ENCODE measurements around the gene BTBD9.

Gene BTBD9

GRCh38 chr6:38341496-38341895 is 298.2 kb downstream of the BTBD9 start:
- DNase-seq (ENCODE audit: low read depth): no peak

- no peak for DNase-seq (ENCODE audit: low read depth)
Measured at GRCh38 chr6:38339914-38340313, 299.8 kb downstream of the BTBD9 start.

GRCh38 chr6:38337819-38338465 is 301.8 kb downstream of the BTBD9 start:
- no peak for DNase-seq (ENCODE audit: low read depth)

- DNase-seq (ENCODE audit: low read depth): no peak
Measured at GRCh38 chr6:38336922-38337321, 302.8 kb downstream of the BTBD9 start.

GRCh38 chr6:38326837-38327236 is 312.9 kb downstream of the BTBD9 start:
- DNase-seq (ENCODE audit: low read depth): no peak

GRCh38 chr6:38323216-38323615 is 316.5 kb downstream of the BTBD9 start:
- no peak for DNase-seq (ENCODE audit: low read depth)

GRCh38 chr6:38322138-38322537 is 317.6 kb downstream of the BTBD9 start:
- no peak for DNase-seq (ENCODE audit: low read depth)

GRCh38 chr6:38320843-38321242 is 318.9 kb downstream of the BTBD9 start:
- no peak for DNase-seq (ENCODE audit: low read depth)

GRCh38 chr6:38320358-38320757 is 319.4 kb downstream of the BTBD9 start:
- DNase-seq (ENCODE audit: low read depth): no peak

- DNase-seq (ENCODE audit: low read depth): no peak
Measured at GRCh38 chr6:38319256-38320212, 320.2 kb downstream of the BTBD9 start.

- no peak for DNase-seq (ENCODE audit: low read depth)
Measured at GRCh38 chr6:38316099-38316868, 323.4 kb downstream of the BTBD9 start.

- no peak for DNase-seq (ENCODE audit: low read depth)
Measured at GRCh38 chr6:38311201-38311600, 328.5 kb downstream of the BTBD9 start.

- no peak for DNase-seq (ENCODE audit: low read depth)
Measured at GRCh38 chr6:38310061-38310460, 329.7 kb downstream of the BTBD9 start.

- DNase-seq (ENCODE audit: low read depth): no peak
Measured at GRCh38 chr6:38307740-38308139, 332.0 kb downstream of the BTBD9 start.

- no peak for DNase-seq (ENCODE audit: low read depth)
Measured at GRCh38 chr6:38306931-38307330, 332.8 kb downstream of the BTBD9 start.

- no peak for DNase-seq (ENCODE audit: low read depth)
Measured at GRCh38 chr6:38305995-38306681, 333.6 kb downstream of the BTBD9 start.

GRCh38 chr6:38302838-38303237 is 336.9 kb downstream of the BTBD9 start:
- DNase-seq (ENCODE audit: low read depth): no peak

- no peak for DNase-seq (ENCODE audit: low read depth)
Measured at GRCh38 chr6:38302081-38302480, 337.6 kb downstream of the BTBD9 start.

- DNase-seq (ENCODE audit: low read depth): no peak
Measured at GRCh38 chr6:38290133-38290799, 349.5 kb downstream of the BTBD9 start.

- no peak for DNase-seq (ENCODE audit: low read depth)
Measured at GRCh38 chr6:38287487-38287886, 352.2 kb downstream of the BTBD9 start.

- DNase-seq (ENCODE audit: low read depth): no peak
Measured at GRCh38 chr6:38284802-38285394, 354.8 kb downstream of the BTBD9 start.
